GM12878 (cell line): ENCODE data around the gene INPP4B. TPM values are rescaled to one million over a fixed set of nuclear protein-coding genes. Genes with fewer than 3 reads are reported as not detected.

Experiments
- ATAC-seq: fragments of 200-7000 bp; cut with Tn5 transposase; 3 replicates; pipeline ENCODE4 v1.9.1; 2020; ENCODE audit warnings: mild to moderate bottlenecking, moderate library complexity
- BruUV-seq: library from RNA; stranded (reverse); fragments of 400-500 nt; replicated peaks from 2 replicates; lab custom pipeline; 2021; lab: Mats Ljungman, UMichigan
- CTCF ChIA-PET: fragments of 300-600 bp; sonication (Branson Sonifier 250); formaldehyde crosslinking; extraction: SDS; loops from one replicate; lab custom pipeline; 2021; ENCODE audit warnings: inconsistent platforms; lab: Yijun Ruan, JAX
- POLR2A ChIA-PET: fragments of 350-600 bp; formaldehyde crosslinking; extraction: SDS; loops from one replicate; lab custom pipeline; 2021; ENCODE audit warnings: inconsistent platforms; lab: Charles Lee
- RAD21 ChIA-PET: fragments of 300-600 bp; sonication (Branson Sonifier 250); formaldehyde crosslinking; loops from one replicate; lab custom pipeline; 2023; ENCODE audit warnings: antibody characterized with exemption; ENCODE audit not compliant: unreplicated experiment; lab: Charles Lee
- SMC1A ChIA-PET: fragments of 300-600 bp; sonication (Branson Sonifier 250); formaldehyde crosslinking; loops from one replicate; lab custom pipeline; 2023; ENCODE audit not compliant: unreplicated experiment, uncharacterized antibody; lab: Charles Lee
- DNase-seq: peaks from one replicate; pipeline ENCODE4 v3.0.0-alpha.2; 2011; ENCODE audit warnings: low read depth, low spot score
- FAIRE-seq: peaks from 3 replicates; lab custom pipeline; 2011; peaks lifted over from hg19 to GRCh38; lab: Jason Lieb, UNC
- H2AFZ ChIP-seq: 2 replicates; pipeline ENCODE4 v1.6.0; 2011; ENCODE audit warnings: low read depth, low read length, control low read depth; ENCODE audit not compliant: control insufficient read depth
- H3K27ac ChIP-seq: 2 replicates; pipeline ENCODE4 v1.5.1; 2011; ENCODE audit warnings: control low read depth; ENCODE audit not compliant: control insufficient read depth, insufficient read depth
- H3K27me3 ChIP-seq, 2 experiments: replicated peaks in 1 of 2; 2 replicates each; pipeline versions ENCODE4 v1.6.0 to v1.6.1; 2011; ENCODE audit warnings: low read length in 1 of 2; ENCODE audit not compliant: control insufficient read depth in 2 of 2, insufficient read depth in 2 of 2
- H3K36me3 ChIP-seq, 2 experiments: 2 replicates each; pipeline ENCODE4 v1.5.1; 2011; ENCODE audit warnings: low read length in 1 of 2; ENCODE audit not compliant: control insufficient read depth in 2 of 2, insufficient read depth in 2 of 2
- H3K4me1 ChIP-seq: 2 replicates; pipeline ENCODE4 v1.6.1; 2011; ENCODE audit warnings: mild to moderate bottlenecking, low read length, moderate library complexity, mixed read lengths; ENCODE audit not compliant: control insufficient read depth, insufficient read depth
- H3K4me2 ChIP-seq: 2 replicates; pipeline ENCODE4 v1.6.0; 2011; ENCODE audit warnings: control low read depth; ENCODE audit not compliant: control insufficient read depth, insufficient read depth
- H3K4me3 ChIP-seq: fragments of 200-600 bp; sonication (generic); 2 replicates; pipeline ENCODE4 v1.5.1; 2016
- H3K79me2 ChIP-seq: 2 replicates; pipeline ENCODE4 v1.6.0; 2011; ENCODE audit warnings: low read length; ENCODE audit not compliant: control insufficient read depth, insufficient read depth
- H3K9ac ChIP-seq: 2 replicates; pipeline ENCODE4 v1.8.0; 2011; ENCODE audit warnings: low read length, control low read depth, mixed read lengths; ENCODE audit not compliant: control insufficient read depth, insufficient read depth
- H3K9me3 ChIP-seq: replicated peaks from 3 replicates; pipeline ENCODE4 v1.5.1; 2011; ENCODE audit warnings: mild to moderate bottlenecking, low read length; ENCODE audit not compliant: control insufficient read depth, insufficient read depth
- H4K20me1 ChIP-seq: 2 replicates; pipeline ENCODE4 v1.6.0; 2011; ENCODE audit not compliant: control insufficient read depth, insufficient read depth
- BACH1 ChIP-seq: fragments of 450-650 bp; IDR thresholded peaks from 2 replicates; pipeline ENCODE4 v1.6.1; 2017; ENCODE audit warnings: mild to moderate bottlenecking, borderline replicate concordance
- DPF2 ChIP-seq: fragments of 450-650 bp; IDR thresholded peaks from 2 replicates; pipeline ENCODE4 v1.6.1; 2017; ENCODE audit warnings: mild to moderate bottlenecking
- EED ChIP-seq: sonication (generic); IDR thresholded peaks from 2 replicates; pipeline ENCODE4 v1.6.1; 2016; ENCODE audit warnings: antibody characterized with exemption, low read depth
- GABPA ChIP-seq: IDR thresholded peaks from 2 replicates; pipeline ENCODE4 v1.6.1; 2014; ENCODE audit warnings: antibody characterized with exemption, low read depth, mild to moderate bottlenecking, inconsistent platforms
- HDGF ChIP-seq: fragments of 450-650 bp; IDR thresholded peaks from 2 replicates; pipeline ENCODE4 v1.6.1; 2016; ENCODE audit warnings: antibody characterized with exemption
- IRF4 ChIP-seq: IDR thresholded peaks from 2 replicates; pipeline ENCODE4 v1.6.1; 2011; ENCODE audit warnings: low read depth, low read length
- IRF5 ChIP-seq: fragments of 450-650 bp; IDR thresholded peaks from 2 replicates; pipeline ENCODE4 v1.6.1; 2017; ENCODE audit warnings: borderline replicate concordance
- KAT2A ChIP-seq: conservative IDR thresholded peaks from 2 replicates; pipeline ENCODE4 v1.6.1; 2011; ENCODE audit warnings: low read depth, low read length; ENCODE audit not compliant: control insufficient read depth
- MEF2A ChIP-seq: IDR thresholded peaks from 2 replicates; pipeline ENCODE4 v1.6.1; 2011; ENCODE audit warnings: low read depth, mild to moderate bottlenecking, low read length, moderate library complexity; ENCODE audit not compliant: insufficient read depth
- NFYB ChIP-seq: IDR thresholded peaks from 2 replicates; pipeline ENCODE4 v1.6.1; 2011; ENCODE audit warnings: low read depth, mild to moderate bottlenecking, low read length, improper control_type of control experiment, moderate library complexity; ENCODE audit not compliant: insufficient read depth
- PKNOX1 ChIP-seq: fragments of 450-650 bp; IDR thresholded peaks from 2 replicates; pipeline ENCODE4 v1.6.1; 2016; ENCODE audit warnings: mild to moderate bottlenecking
- PML ChIP-seq: IDR thresholded peaks from 2 replicates; pipeline ENCODE4 v1.6.1; 2012; ENCODE audit warnings: low read length, inconsistent platforms
- POLR2AphosphoS2 ChIP-seq: IDR thresholded peaks from 2 replicates; pipeline ENCODE4 v1.6.1; 2011; ENCODE audit warnings: low read depth, mild to moderate bottlenecking, low read length, improper control_type of control experiment, moderate library complexity
- RB1 ChIP-seq: fragments of 450-650 bp; formaldehyde crosslinking; IDR thresholded peaks from 2 replicates; pipeline ENCODE4 v1.6.1; 2017; ENCODE audit warnings: mild to moderate bottlenecking, borderline replicate concordance
- RUNX3 ChIP-seq: IDR thresholded peaks from 2 replicates; pipeline ENCODE4 v1.6.1; 2012; ENCODE audit warnings: low read length, inconsistent platforms
- SKIL ChIP-seq: fragments of 450-650 bp; IDR thresholded peaks from 2 replicates; pipeline ENCODE4 v1.6.1; 2017; ENCODE audit warnings: mild to moderate bottlenecking, low read depth, inconsistent platforms; ENCODE audit not compliant: poor library complexity, severe bottlenecking
- SUPT20H ChIP-seq: IDR thresholded peaks from 2 replicates; pipeline ENCODE4 v1.6.1; 2011; ENCODE audit warnings: low read depth, mild to moderate bottlenecking, low read length, moderate library complexity, borderline replicate concordance; ENCODE audit not compliant: control insufficient read depth
- ZNF687 ChIP-seq: fragments of 450-650 bp; IDR thresholded peaks from 2 replicates; pipeline ENCODE4 v1.6.1; 2017; ENCODE audit warnings: mild to moderate bottlenecking, moderate library complexity
- in situ Hi-C: fragments of 300-500 bp; cut with MboI; formaldehyde crosslinking; loops from 9 replicates; pipeline ENCODE4 v1.14.3; 2018; ENCODE audit warnings: mixed read lengths
- intact Hi-C: fragments of 100-400 bp; cut with micrococcal nuclease; formaldehyde crosslinking; loops from one replicate; pipeline ENCODE4 v1.14.2; 2022; ENCODE audit not compliant: unreplicated experiment
- polyA plus RNA-seq, 11 experiments: library from polyadenylated mRNA; depleted of rRNA in 4 of 11; unstranded in 6 of 11; stranded (reverse) in 5 of 11; fragments of >200 nt; fragmentation: Nextera tagmentation in 4 of 11; fragmentation: Illumina TruSeq in 1 of 11; extraction: Ambion mirVana in 4 of 11; extraction: Trizol in 1 of 11; gene quantifications; 1 replicate in 1 of 11; 2 replicates in 10 of 11; pipeline versions ENCODE4 v1.2.1 to v1.2.3, GENCODE V29; 2011 to 2016; ENCODE audit warnings: inconsistent platforms in 2 of 11, missing spikeins in 2 of 11, low read depth in 1 of 11
- total RNA-seq, 4 experiments: library from RNA; depleted of rRNA in 3 of 4; stranded (reverse); fragments of >200 nt in 3 of 4; fragmentation: Illumina TruSeq in 1 of 4; extraction: Trizol in 1 of 4; gene quantifications; 2 replicates each; pipeline versions ENCODE4 v1.2.1 to v1.2.3, GENCODE V29; 2013 to 2021

INPP4B gene
- total and polyA plus RNA-seq, 10 of the 15 experiments (the other 5 are each of a cell fraction or from before 2014, with no cell fraction given), result 0.53 to 11.2 (median 0.95) TPM

- intact Hi-C loops (no loop called here), in situ Hi-C loops (no loop called here)
- ChIA-PET RAD21 (interaction anchor here (0.7 to 1.9 kb wide), 6 partner anchors 11 to 230 kb away, joined by 3 to 5 read pairs (median 3); no protein-coding TSS in a partner anchor), CTCF (interaction anchor here (0.6 to 14.5 kb wide), 4 partner anchors 15 to 306 kb away, joined by 3 to 135 read pairs (median 4); no protein-coding TSS in a partner anchor), SMC1A (interaction anchor here (0.9 to 2.8 kb wide), 18 partner anchors 8 to 154 kb away, joined by 3 to 15 read pairs (median 4); no protein-coding TSS in a partner anchor), POLR2A (no interaction called here)
- no peaks in the 10 kb centered on the region for H3K27me3 ChIP-seq
- no peaks in the 10 kb centered on the region for H3K4me1 ChIP-seq
- H2AFZ ChIP-seq, result no peak overlapping the region
- ATAC-seq (no peak), FAIRE-seq (no peak), DNase-seq (no peak)
- no peaks in the 10 kb centered on the region for H3K79me2 ChIP-seq
- BruUV-seq, result no TSS peak
- no peak overlapping the region for H3K4me2 ChIP-seq
- H3K9ac ChIP-seq, result no peak overlapping the region
- no peaks in the 10 kb centered on the region for H3K36me3 ChIP-seq
- no peak overlapping the region for H3K27ac ChIP-seq
- H3K4me3 ChIP-seq, result no peak overlapping the region
- no peaks in the 10 kb centered on the region for H4K20me1 ChIP-seq
- H3K9me3 ChIP-seq, result no peaks in the 10 kb centered on the region
- no peak for TF ChIP-seq SUPT20H
- TF ChIP-seq BACH1, result no peak
- TF ChIP-seq PML, result no peak
- TF ChIP-seq IRF4, result no peak
- no peak for TF ChIP-seq DPF2
- no peak for TF ChIP-seq HDGF
- TF ChIP-seq MEF2A, result no peak
- no peak for TF ChIP-seq RUNX3
- TF ChIP-seq PKNOX1, result no peak
- no peak for TF ChIP-seq EED
- TF ChIP-seq ZNF687, result no peak
- TF ChIP-seq IRF5, result no peak
- TF ChIP-seq RB1, result no peak
- TF ChIP-seq NFYB, result no peak
- no peak for TF ChIP-seq GABPA
- TF ChIP-seq POLR2AphosphoS2, result no peak
- no peak for TF ChIP-seq SKIL
- no peak for TF ChIP-seq KAT2A
Measured at GRCh38 chr4:142413485-142413884, 432.6 kb downstream of the INPP4B start.
